Measurements from ENCODE around the gene SHROOM4. TPM values are rescaled to one million over a fixed set of nuclear protein-coding genes. Genes with fewer than 3 reads are reported as not detected.

The SHROOM4 gene
- total RNA-seq, 3 donors from 2014 or later: 6.9 to 13.8 (median 12.5) TPM

DNA sequence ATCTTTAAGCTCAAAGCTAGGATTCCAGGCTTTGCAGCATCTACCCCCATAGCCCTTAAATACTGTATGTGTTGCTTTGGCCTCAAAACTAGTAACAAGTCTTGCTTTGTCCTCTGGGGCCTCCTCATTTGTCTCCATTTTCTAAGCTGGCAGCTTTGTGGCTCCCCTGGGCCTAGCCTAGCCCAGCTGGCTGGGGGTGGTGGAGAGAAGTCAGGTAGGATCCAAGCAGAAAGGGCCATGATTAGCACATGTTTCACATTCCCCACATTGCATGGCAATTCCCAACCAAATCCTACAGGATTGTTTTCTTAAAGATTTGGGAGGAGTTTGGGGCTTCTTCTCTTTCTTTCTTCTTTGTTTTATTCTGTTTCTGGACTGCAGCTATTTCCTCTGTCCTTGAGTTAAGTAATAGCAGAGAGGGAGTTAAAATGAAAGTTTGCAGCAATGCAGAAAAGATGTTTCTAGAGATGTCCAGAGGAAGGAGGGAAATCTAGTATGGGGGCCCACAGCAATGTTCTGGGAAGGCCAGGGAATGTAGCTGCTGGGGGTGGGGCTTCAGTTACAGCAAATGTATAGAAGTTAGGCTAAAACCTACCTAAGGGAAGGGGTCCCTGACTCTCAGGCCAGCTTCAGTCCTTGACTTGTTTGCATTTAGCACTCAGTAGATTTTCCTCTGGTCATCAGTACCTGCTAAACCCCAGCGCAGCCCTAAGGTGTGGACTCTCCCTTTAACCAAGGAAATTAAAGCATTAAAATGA is 92.1 kb downstream of the SHROOM4 start:
- Histone ChIP-seq H3K27ac (no peak overlapping the region), H3K9me3 (no peaks in the 10 kb centered on the region), H3K36me3 (no peaks in the 10 kb centered on the region), H3K4me1 (no peaks in the 10 kb centered on the region), H3K4me3 (no peak overlapping the region), H3K27me3 (peaks cover 0 to 36% of the 10 kb centered on the region in 2 donors)
- intact Hi-C loops (cut with DNase I; ENCODE audit: low total_unique reads): no loop called here
- DNase-seq (ENCODE audit: low spot score in 2 of 2): no peak
- TF ChIP-seq POLR2A (IDR thresholded peaks at IDR 0.05) (no peak), CTCF (IDR thresholded peaks at IDR 0.05) (no peak)

DNA sequence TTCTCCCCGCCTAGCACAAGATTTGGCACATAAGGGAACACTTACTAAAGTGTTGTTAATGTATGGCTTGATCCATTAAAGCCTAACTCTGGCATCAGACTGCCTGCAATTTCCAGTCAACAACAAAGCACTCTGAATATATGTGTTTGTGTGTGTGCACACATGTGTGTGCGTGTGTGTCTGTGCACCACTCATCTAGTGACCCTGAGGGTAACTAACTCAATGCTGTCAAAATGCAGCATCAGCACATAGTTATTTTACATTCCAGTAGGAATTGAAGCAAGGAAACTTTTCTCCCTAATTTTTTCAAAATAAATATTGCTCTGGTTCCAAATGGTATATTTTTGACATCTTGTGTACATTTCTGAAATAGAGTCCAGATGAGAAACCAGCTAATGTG is 94.4 kb downstream of the SHROOM4 start:
- H3K4me3 ChIP-seq: no peak overlapping the region
- H3K27ac ChIP-seq: no peak overlapping the region
- intact Hi-C loops (cut with DNase I; ENCODE audit: low total_unique reads): no loop called here
- peaks cover 0 to 31% of the 10 kb centered on the region in 2 donors for H3K27me3 ChIP-seq
- H3K4me1 ChIP-seq: no peaks in the 10 kb centered on the region
- no peak for DNase-seq (ENCODE audit: low spot score in 2 of 2)
- no peaks in the 10 kb centered on the region for H3K9me3 ChIP-seq
- TF ChIP-seq POLR2AphosphoS5 (IDR thresholded peaks at IDR 0.05) (no peak), POLR2A (IDR thresholded peaks at IDR 0.05) (no peak), CTCF (IDR thresholded peaks at IDR 0.05) (no peak)
- H3K36me3 ChIP-seq: no peaks in the 10 kb centered on the region

DNA sequence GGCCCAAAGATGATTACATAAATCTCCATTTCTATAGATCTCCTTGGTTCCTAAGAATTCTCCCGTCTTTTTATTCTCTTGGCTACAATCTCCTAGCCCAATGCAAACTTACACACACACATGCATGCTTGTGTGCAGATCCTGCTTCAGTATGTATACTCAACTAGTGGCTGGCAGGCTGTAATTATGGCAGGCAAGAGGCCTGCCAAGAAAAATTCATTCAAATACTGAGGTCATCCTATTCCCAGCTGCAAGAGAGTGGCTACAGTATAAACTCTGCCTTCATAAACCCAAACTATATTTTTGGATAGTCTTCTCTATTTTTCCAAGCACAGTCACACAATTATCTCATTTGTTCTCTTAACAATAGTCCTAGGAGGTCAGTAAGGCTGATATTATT is 95.2 kb downstream of the SHROOM4 start:
- Histone ChIP-seq H3K27ac (no peak overlapping the region), H3K4me3 (no peak overlapping the region), H3K27me3 (peaks cover 0 to 24% of the 10 kb centered on the region in 2 donors), H3K4me1 (no peaks in the 10 kb centered on the region), H3K36me3 (no peaks in the 10 kb centered on the region), H3K9me3 (no peaks in the 10 kb centered on the region)
- no peak for DNase-seq (ENCODE audit: low spot score in 2 of 2)
- intact Hi-C loops (cut with DNase I; ENCODE audit: low total_unique reads): no loop called here
- TF ChIP-seq POLR2AphosphoS5 (IDR thresholded peaks at IDR 0.05): no peak
- TF ChIP-seq POLR2A (IDR thresholded peaks at IDR 0.05): no peak
- TF ChIP-seq CTCF (IDR thresholded peaks at IDR 0.05): no peak

DNA sequence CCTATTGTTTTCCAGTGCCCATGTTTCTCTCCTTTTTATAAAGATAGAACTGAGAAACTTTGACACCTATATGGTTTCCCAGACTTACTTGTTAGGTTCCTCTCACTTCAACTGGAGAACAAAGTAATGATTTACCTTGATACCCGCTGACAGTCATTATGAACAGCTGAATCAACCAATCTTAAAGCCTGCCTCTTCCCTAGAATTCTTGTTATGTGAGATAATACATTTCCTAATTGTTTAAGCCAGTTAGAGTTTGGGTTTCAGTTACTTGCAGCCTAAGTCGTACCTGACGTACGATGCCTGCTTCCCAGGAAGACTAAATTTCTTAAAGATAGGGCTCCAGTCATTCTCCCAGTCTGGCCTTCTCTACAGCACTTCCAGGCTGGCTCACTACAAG is 97.3 kb downstream of the SHROOM4 start:
- intact Hi-C loops (cut with DNase I; ENCODE audit: low total_unique reads): no loop called here
- H3K4me1 ChIP-seq: no peaks in the 10 kb centered on the region
- TF ChIP-seq CTCF (IDR thresholded peaks at IDR 0.05) (no peak), POLR2A (IDR thresholded peaks at IDR 0.05) (no peak), POLR2AphosphoS5 (IDR thresholded peaks at IDR 0.05) (no peak)
- H3K27me3 ChIP-seq: peaks cover 0 to 20% of the 10 kb centered on the region in 2 donors
- H3K27ac ChIP-seq: no peak overlapping the region
- no peaks in the 10 kb centered on the region for H3K36me3 ChIP-seq
- H3K9me3 ChIP-seq: no peaks in the 10 kb centered on the region
- no peak overlapping the region for H3K4me3 ChIP-seq
- no peak for DNase-seq (ENCODE audit: low spot score in 2 of 2)

DNA sequence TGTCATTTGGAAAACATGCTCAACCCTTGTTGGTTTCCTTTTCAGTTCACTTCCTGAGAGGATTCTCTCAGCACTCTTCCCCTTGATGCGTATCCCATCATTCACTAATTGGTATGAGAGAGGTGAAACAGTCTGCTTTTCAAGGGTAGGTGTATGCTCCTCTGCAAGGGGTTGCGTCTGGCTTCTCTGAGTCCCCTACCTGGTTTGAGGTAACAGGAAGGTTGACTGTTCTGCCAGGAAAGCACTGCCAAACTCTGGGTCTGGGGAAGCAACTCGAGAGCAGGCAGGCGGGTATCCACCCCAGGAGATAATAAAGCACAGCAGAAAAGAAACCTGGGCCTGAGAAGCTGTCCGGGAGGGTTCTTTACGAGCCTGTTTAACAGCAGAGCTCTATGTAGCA is 101.2 kb downstream of the SHROOM4 start:
- intact Hi-C loops (cut with DNase I; ENCODE audit: low total_unique reads): no loop called here
- Histone ChIP-seq H3K4me3 (no peak overlapping the region), H3K4me1 (no peaks in the 10 kb centered on the region), H3K36me3 (no peaks in the 10 kb centered on the region), H3K27me3 (peaks cover 0 to 33% of the 10 kb centered on the region in 2 donors), H3K27ac (no peak overlapping the region), H3K9me3 (no peaks in the 10 kb centered on the region)
- no peak for TF ChIP-seq CTCF (IDR thresholded peaks at IDR 0.05)
- DNase-seq (ENCODE audit: low spot score in 2 of 2): no peak

All from breast epithelium (tissue), 4 donors.